Gastrocnemius medialis (tissue), 4 donors: ENCODE data around the gene PDE6H.

Source experiments
- POLR2A ChIP-seq, 2 donors: fragments of 450-650 bp; IDR thresholded peaks; one replicate each; pipeline ENCODE4 v1.6.1; 2017; ENCODE audit warnings: antibody characterized with exemption in 2 of 2, mild to moderate bottlenecking in 2 of 2, moderate library complexity in 2 of 2
- TF ChIP-seq, protein P1 (sequence below), 5 experiments: fragments of 450-650 bp in 3 of 5; fragments of 200-600 bp in 2 of 5; sonication (generic) in 2 of 5; IDR thresholded peaks in 4 of 5; conservative IDR thresholded peaks in 1 of 5; 1 replicate in 4 of 5; 2 replicates in 1 of 5; pipeline ENCODE4 v1.5.1; 2016 to 2019; ENCODE audit warnings: antibody characterized with exemption in 5 of 5, mild to moderate bottlenecking in 3 of 5, moderate library complexity in 3 of 5

DNA sequence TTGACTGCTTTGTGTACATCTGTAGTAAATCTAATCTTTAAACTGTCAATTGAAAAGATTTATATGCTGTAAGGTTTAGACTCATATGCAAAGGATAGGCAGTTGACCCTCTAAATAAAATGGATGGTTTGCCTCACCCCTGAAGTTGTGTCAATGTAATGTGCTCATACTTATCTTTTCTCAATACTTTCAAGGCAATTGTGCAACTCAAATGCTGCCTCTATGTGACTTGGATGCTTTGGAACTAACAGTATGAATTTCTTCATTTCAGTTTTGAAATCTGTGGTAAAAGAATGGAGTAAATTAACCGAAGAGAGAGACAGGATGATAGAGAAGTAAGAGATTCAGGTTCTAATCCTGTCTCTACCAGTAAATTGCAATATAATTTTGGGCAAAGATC is 9.7 kb downstream of the PDE6H start:
- TF ChIP-seq POLR2A (IDR thresholded peaks at IDR 0.05) = no peak
- TF ChIP-seq, protein P1, sequence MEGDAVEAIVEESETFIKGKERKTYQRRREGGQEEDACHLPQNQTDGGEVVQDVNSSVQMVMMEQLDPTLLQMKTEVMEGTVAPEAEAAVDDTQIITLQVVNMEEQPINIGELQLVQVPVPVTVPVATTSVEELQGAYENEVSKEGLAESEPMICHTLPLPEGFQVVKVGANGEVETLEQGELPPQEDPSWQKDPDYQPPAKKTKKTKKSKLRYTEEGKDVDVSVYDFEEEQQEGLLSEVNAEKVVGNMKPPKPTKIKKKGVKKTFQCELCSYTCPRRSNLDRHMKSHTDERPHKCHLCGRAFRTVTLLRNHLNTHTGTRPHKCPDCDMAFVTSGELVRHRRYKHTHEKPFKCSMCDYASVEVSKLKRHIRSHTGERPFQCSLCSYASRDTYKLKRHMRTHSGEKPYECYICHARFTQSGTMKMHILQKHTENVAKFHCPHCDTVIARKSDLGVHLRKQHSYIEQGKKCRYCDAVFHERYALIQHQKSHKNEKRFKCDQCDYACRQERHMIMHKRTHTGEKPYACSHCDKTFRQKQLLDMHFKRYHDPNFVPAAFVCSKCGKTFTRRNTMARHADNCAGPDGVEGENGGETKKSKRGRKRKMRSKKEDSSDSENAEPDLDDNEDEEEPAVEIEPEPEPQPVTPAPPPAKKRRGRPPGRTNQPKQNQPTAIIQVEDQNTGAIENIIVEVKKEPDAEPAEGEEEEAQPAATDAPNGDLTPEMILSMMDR (IDR thresholded peaks at IDR 0.05 in 4 of 5, conservative IDR thresholded peaks at IDR 0.05 in 1 of 5) = no peak
